Measurements from ENCODE around the gene CD8B2.
"Not testable (repeated sequence)": the region's sequence is repeated elsewhere in the genome, so short reads cannot be mapped to it uniquely, and the experiment has no call there.

CD8B2 gene

GRCh38 chr2:106500350-106500749 is 13.2 kb downstream of the CD8B2 start:
- H3K27ac ChIP-seq (ENCODE audit: low read depth, low read length); H3K4ac ChIP-seq (ENCODE audit: low read depth, low read length); H4K91ac ChIP-seq (ENCODE audit: low read depth, low read length); H3K14ac ChIP-seq (ENCODE audit: low read length); H3K4me3 ChIP-seq (ENCODE audit: low read depth, low read length); H2BK12ac ChIP-seq (ENCODE audit: low read length); H3K9me3 ChIP-seq (ENCODE audit: insufficient read depth, low read depth, low read length); H2AFZ ChIP-seq (ENCODE audit: insufficient read depth, low read length, poor library complexity); H2BK120ac ChIP-seq (ENCODE audit: insufficient read depth, low read length, poor library complexity); DNase-seq; H3K9ac ChIP-seq (ENCODE audit: low read length); H3K4me1 ChIP-seq (ENCODE audit: control insufficient read depth in 1 of 2, insufficient read depth in 2 of 2, low read length in 2 of 2); H3K27me3 ChIP-seq (ENCODE audit: insufficient read depth, low read length); H3K18ac ChIP-seq (ENCODE audit: low read length); H3K23ac ChIP-seq (ENCODE audit: low read length); H3K36me3 ChIP-seq (ENCODE audit: control insufficient read depth in 1 of 2, insufficient read depth in 2 of 2, low read length in 2 of 2); H2BK5ac ChIP-seq (ENCODE audit: low read depth, low read length, poor library complexity); H4K12ac ChIP-seq (ENCODE audit: low read depth, low read length); H3K4me2 ChIP-seq (ENCODE audit: low read length); H4K8ac ChIP-seq (ENCODE audit: low read depth, low read length); H3K79me2 ChIP-seq (ENCODE audit: control insufficient read depth, insufficient read depth, low read length, poor library complexity); H2AK5ac ChIP-seq (ENCODE audit: low read length); H3K79me1 ChIP-seq (ENCODE audit: low read length): not testable (repeated sequence)
- WGBS (ENCODE audit: extremely low coverage, insufficient coverage, insufficient read length) = no CpG with 5 or more reads among the region's 7 CpGs

GRCh38 chr2:106502351-106502750 is 15.2 kb downstream of the CD8B2 start:
- not testable (repeated sequence) for H3K4me2 ChIP-seq (ENCODE audit: low read length); H3K9ac ChIP-seq (ENCODE audit: low read length); H3K36me3 ChIP-seq (ENCODE audit: control insufficient read depth in 1 of 2, insufficient read depth in 2 of 2, low read length in 2 of 2); H2AFZ ChIP-seq (ENCODE audit: insufficient read depth, low read length, poor library complexity); H3K23ac ChIP-seq (ENCODE audit: low read length); H2BK120ac ChIP-seq (ENCODE audit: insufficient read depth, low read length, poor library complexity); H2BK12ac ChIP-seq (ENCODE audit: low read length); H4K91ac ChIP-seq (ENCODE audit: low read depth, low read length); H3K4ac ChIP-seq (ENCODE audit: low read depth, low read length); H3K18ac ChIP-seq (ENCODE audit: low read length); H3K4me3 ChIP-seq (ENCODE audit: low read depth, low read length); H3K79me2 ChIP-seq (ENCODE audit: control insufficient read depth, insufficient read depth, low read length, poor library complexity); H3K4me1 ChIP-seq (ENCODE audit: control insufficient read depth in 1 of 2, insufficient read depth in 2 of 2, low read length in 2 of 2); H4K12ac ChIP-seq (ENCODE audit: low read depth, low read length); H3K79me1 ChIP-seq (ENCODE audit: low read length); H3K27me3 ChIP-seq (ENCODE audit: insufficient read depth, low read length); H2BK5ac ChIP-seq (ENCODE audit: low read depth, low read length, poor library complexity); H4K8ac ChIP-seq (ENCODE audit: low read depth, low read length); H3K27ac ChIP-seq (ENCODE audit: low read depth, low read length); H3K14ac ChIP-seq (ENCODE audit: low read length); DNase-seq; H3K9me3 ChIP-seq (ENCODE audit: insufficient read depth, low read depth, low read length)
- peak overlapping the region; percentile 74 for H2AK5ac ChIP-seq (ENCODE audit: low read length)
- WGBS (ENCODE audit: extremely low coverage, insufficient coverage, insufficient read length) = no CpG with 5 or more reads among the region's 8 CpGs

GRCh38 chr2:106504192-106504591 is 17.0 kb downstream of the CD8B2 start:
- not testable (repeated sequence) for H2AFZ ChIP-seq (ENCODE audit: insufficient read depth, low read length, poor library complexity)
- WGBS (ENCODE audit: extremely low coverage, insufficient coverage, insufficient read length) = no CpG with 5 or more reads among the region's 11 CpGs

DNA sequence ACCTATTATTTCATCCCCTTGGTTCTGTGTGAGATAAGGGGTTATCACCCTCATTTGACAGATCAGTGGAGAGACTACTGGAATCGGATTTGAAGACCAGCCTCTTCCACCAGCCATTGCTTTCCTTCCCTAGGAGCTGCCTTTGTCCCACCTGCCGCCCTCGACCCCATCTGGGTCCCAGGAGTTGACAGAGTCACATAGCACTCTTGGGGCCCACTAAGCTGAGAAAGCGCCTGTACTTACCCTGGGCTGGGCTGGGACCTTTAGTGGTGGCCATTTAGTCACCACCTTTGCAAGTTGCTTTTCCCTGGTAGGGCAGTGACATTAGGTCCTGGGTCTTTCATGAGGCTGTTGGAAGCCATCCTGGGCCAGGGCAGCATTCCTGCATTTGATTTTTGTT is 17.6 kb downstream of the CD8B2 start:
- not testable (repeated sequence) for H3K9me3 ChIP-seq (ENCODE audit: insufficient read depth, low read depth, low read length); H3K23ac ChIP-seq (ENCODE audit: low read length); H3K9ac ChIP-seq (ENCODE audit: low read length); H2AFZ ChIP-seq (ENCODE audit: insufficient read depth, low read length, poor library complexity); H3K79me2 ChIP-seq (ENCODE audit: control insufficient read depth, insufficient read depth, low read length, poor library complexity); H4K8ac ChIP-seq (ENCODE audit: low read depth, low read length); H2BK5ac ChIP-seq (ENCODE audit: low read depth, low read length, poor library complexity); H3K4me2 ChIP-seq (ENCODE audit: low read length); H3K18ac ChIP-seq (ENCODE audit: low read length); H2BK12ac ChIP-seq (ENCODE audit: low read length); H4K91ac ChIP-seq (ENCODE audit: low read depth, low read length); H2BK120ac ChIP-seq (ENCODE audit: insufficient read depth, low read length, poor library complexity); H3K36me3 ChIP-seq (ENCODE audit: control insufficient read depth in 1 of 2, insufficient read depth in 2 of 2, low read length in 2 of 2); H3K79me1 ChIP-seq (ENCODE audit: low read length); H2AK5ac ChIP-seq (ENCODE audit: low read length); H3K27me3 ChIP-seq (ENCODE audit: insufficient read depth, low read length); H3K4me1 ChIP-seq (ENCODE audit: control insufficient read depth in 1 of 2, insufficient read depth in 2 of 2, low read length in 2 of 2); H3K27ac ChIP-seq (ENCODE audit: low read depth, low read length); H3K14ac ChIP-seq (ENCODE audit: low read length); H3K4me3 ChIP-seq (ENCODE audit: low read depth, low read length); H3K4ac ChIP-seq (ENCODE audit: low read depth, low read length); H4K12ac ChIP-seq (ENCODE audit: low read depth, low read length); DNase-seq
- WGBS (ENCODE audit: extremely low coverage, insufficient coverage, insufficient read length) = no CpG with 5 or more reads among the region's 4 CpGs

More at GRCh38 chr2:106504192-106504591, 17.0 kb downstream of the CD8B2 start:
- H3K36me3 ChIP-seq (ENCODE audit: control insufficient read depth in 1 of 2, insufficient read depth in 2 of 2, low read length in 2 of 2); H3K79me2 ChIP-seq (ENCODE audit: control insufficient read depth, insufficient read depth, low read length, poor library complexity); H3K4me2 ChIP-seq (ENCODE audit: low read length); H3K4ac ChIP-seq (ENCODE audit: low read depth, low read length); H4K12ac ChIP-seq (ENCODE audit: low read depth, low read length); H3K18ac ChIP-seq (ENCODE audit: low read length); H3K27me3 ChIP-seq (ENCODE audit: insufficient read depth, low read length); H3K23ac ChIP-seq (ENCODE audit: low read length); H4K91ac ChIP-seq (ENCODE audit: low read depth, low read length); H3K14ac ChIP-seq (ENCODE audit: low read length); H4K8ac ChIP-seq (ENCODE audit: low read depth, low read length); H3K79me1 ChIP-seq (ENCODE audit: low read length); H3K4me1 ChIP-seq (ENCODE audit: control insufficient read depth in 1 of 2, insufficient read depth in 2 of 2, low read length in 2 of 2); H2BK12ac ChIP-seq (ENCODE audit: low read length); H3K9ac ChIP-seq (ENCODE audit: low read length); H2BK5ac ChIP-seq (ENCODE audit: low read depth, low read length, poor library complexity); H3K4me3 ChIP-seq (ENCODE audit: low read depth, low read length); H2AK5ac ChIP-seq (ENCODE audit: low read length); H2BK120ac ChIP-seq (ENCODE audit: insufficient read depth, low read length, poor library complexity); H3K27ac ChIP-seq (ENCODE audit: low read depth, low read length); DNase-seq; H3K9me3 ChIP-seq (ENCODE audit: insufficient read depth, low read depth, low read length): not testable (repeated sequence)
